Activated CD4-positive, alpha-beta T cell treated with anti-CD3 and anti-CD28 coated beads for 4 hours (primary cell): ENCODE results near the gene RFX2.
"Not testable (repeated sequence)": the region's sequence is repeated elsewhere in the genome, so short reads cannot be mapped to it uniquely, and the experiment has no call there.

Experiments used
- DNase-seq, 2 donors: peaks; one replicate each; pipeline ENCODE4 v3.0.0-alpha.2; 2020

The RFX2 gene

DNA sequence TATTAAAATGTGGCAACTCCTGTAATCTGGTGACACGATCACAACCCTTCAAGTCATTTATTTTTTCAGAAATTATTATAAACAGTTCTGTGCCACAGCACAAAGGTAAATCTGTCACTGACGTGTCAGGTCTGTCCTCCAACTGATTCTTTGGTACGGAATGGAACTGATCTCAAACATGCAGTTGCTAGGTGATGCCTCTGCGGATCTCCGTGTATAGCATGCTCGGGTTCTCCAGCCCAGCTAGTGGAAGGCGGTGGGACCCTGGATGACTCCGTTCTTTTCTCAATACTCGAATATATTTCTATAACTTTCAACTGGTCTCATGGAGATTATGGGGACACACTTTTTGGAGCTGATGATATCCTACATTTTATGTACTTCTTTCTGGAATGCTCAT lies 143.4 kb downstream of the RFX2 start:
- DNase-seq: no peak

DNA sequence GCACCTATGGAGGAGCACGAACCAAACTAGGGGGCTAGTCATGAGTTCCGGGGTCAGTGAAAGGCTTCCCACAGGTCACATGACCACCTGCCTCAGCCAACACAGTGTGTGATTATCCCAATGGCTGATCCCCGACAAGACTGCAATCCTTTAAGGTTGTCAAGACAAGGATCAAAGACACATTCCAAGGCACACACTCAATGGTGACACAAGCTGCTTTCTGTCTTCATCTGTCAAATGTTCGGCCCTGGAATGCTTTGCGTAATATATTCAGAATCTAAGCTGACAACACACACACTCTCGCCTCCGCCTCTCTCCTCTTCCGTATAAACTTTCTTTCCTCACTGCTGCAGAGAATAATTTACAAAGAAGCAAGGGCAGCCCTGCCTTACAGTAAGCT lies 144.1 kb downstream of the RFX2 start:
- DNase-seq: no peak

DNA sequence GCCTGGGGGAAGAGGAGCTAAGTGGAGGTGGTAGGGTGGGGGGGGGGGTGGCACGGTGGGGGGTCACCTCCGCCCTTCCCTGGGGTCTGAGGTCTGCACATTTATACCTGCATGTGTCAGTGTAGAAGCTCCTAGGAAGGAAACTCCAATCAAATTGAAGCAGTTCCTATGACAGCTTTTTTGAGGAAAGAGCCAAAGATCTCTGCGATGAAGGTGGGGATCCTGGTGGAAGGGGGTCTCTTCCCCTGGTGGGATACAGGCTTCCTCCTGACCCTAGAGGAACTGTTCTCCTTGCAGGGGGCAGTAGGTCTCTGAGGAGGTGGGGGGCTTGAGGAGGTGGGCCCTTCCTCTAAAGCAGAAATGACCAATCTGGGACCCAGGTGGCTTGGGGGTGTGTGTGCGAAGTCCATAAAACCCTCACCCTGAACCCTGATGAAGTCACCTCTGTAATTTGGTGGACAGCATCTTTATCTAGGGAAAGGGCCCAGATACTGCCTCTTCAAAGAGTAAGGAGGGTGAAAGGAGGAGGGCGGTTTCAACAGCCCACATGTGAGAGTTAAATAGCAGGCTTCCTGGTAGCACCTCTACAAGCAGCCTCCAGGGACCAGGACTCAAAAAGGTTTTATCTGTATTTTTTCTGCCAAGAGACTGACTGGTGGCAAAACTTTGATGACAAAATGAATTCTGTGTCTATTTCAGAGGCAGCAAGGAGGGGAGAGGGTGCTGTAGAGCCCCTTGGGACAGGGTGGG lies 145.3 kb downstream of the RFX2 start:
- no peak for DNase-seq

DNA sequence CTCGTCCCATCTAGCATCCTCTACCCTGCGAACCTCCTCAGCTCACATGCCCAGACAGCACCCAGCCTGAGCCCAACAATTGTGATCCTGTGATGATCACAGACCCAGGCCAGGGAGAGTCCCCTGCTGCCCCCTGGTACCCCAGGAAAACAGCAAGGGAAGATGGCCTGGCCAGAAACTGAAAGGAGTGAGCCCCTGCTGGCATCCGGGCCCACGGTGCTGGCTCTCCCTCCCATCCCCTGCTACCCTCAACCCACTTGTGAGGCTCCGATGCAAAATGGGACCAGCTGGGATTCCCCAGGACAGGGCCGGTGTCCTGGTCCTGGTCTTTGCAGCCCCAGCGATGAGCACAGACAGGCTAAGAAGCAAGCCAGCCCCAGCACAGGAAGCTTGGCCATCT lies 146.4 kb downstream of the RFX2 start:
- DNase-seq: no peak

DNA sequence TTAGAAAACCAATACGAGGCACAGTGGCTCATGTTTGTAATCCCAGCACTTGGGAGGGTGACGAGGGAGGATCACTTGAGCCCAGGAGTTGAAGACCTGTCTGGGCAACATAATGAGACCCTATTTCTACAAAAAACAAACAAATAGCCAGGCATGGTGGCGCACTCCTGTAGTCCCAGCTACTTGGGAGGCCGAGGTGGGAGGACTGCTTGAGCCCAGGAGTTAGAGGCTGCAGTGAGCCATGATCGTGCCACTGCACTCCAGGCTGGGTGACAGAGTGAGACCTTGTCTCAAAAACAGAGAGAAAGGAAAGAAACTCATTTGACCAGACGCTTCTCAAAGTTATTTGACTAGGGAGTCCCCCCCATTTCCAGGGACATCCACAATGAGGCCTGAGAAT lies 147.0 kb downstream of the RFX2 start:
- not testable (repeated sequence) for DNase-seq

DNA sequence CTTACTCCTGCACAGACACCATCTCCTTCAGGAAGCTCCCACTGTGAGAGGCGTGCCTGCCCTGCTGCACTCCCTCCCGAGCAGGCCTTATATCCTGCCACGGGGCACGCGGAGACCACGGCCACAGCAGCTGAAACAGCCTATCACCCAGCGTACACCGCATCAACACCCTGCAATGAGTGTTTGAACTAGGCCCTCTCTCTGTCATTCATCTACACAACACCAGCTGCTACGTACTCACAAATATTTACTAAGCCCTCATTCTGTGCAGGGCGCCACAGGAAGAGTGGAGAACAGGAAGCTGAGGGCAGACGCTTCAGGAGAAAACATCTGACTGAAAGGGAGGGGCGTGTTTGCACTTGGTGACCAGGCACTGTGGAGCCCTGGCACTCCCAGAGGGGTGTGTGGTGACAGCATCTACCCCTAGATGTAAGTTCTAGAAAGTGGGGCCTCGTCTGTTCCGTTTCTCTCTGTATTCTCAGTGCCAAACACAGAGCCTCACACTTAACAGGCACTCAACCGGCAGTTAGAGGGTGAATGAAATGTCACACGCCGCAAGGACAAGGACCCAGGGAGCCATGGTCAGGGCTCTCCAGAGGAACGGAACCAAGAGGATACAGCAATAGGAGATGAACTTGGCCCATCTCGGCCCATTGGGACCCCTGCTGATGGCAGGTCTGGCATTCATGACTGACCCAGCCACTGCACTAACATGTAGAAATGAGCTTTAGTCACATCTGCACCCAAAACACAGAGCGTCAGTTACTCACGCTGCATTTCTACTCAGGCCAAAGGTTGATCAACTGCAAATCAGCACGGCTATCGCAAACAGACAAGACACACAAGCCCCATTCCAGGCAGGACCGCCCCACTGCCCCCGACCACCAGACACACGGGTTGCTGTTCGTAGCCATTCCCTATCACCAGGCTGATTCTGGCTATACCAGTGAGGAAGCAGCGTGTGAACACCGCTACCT lies 148.0 kb downstream of the RFX2 start:
- DNase-seq: peak; percentile 55 to 56

DNA sequence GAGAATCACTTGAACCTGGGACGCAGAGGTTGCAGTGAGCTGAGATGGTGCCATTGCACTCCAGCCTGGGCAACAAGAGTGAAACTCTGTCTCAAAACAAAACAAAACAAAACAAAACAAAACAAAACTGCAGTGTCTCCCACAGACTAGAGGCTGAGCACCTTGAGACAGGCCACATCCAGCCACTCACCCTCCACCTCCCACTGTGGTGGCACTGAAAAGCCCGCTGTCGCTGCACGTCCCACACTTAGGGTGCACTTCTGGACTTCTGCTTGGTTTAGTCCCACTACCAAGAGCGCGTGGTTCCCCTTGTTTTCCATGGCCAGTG lies 148.7 kb downstream of the RFX2 start:
- not testable (repeated sequence) for DNase-seq

DNA sequence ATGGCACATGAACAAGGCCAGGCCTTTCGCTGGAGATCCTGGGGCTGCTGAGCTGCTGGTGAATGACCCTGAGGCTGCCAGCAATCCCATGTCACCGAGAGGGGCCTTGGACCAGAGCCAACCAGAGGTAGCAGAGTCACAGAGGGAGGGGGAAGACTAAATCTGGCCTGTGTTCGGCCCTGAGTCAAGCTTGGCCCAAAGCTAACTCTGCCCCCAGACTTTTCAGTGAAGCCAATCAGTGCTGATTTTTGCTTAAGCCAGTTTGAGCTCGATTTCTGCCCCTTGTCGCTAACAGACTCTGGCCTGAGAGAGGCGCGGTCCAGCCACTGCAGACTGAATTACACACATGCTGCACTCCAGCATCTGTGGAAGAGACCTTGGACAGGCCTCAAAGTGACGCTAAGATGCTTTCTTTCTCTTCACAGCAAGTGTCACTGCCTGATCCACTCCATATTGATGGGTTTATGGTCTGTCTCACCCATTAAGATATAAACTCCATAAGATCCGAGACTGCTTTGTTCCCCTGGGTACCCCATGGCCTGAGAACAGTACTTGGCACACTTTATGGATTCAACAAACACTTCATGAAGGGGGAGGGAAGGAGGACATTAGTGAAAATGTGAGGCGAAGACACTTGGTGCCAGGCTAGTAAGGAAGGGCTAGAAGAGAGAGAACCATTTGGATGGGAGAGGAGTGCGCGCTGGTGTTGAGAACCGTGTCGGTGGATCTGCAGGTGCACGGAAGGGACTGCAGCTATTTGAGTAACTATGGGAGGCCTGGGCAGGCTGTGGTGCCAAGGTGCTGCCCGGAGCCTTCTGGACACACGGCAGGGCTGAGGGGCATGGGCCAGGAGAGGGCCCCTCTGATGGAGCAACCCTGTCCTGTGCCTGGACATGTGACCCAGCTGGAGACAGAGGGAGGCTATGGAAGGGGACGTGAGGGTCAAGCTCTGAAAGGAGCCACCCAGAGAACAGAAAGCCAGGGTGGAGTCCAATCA lies 150.0 kb downstream of the RFX2 start:
- DNase-seq: no peak

DNA sequence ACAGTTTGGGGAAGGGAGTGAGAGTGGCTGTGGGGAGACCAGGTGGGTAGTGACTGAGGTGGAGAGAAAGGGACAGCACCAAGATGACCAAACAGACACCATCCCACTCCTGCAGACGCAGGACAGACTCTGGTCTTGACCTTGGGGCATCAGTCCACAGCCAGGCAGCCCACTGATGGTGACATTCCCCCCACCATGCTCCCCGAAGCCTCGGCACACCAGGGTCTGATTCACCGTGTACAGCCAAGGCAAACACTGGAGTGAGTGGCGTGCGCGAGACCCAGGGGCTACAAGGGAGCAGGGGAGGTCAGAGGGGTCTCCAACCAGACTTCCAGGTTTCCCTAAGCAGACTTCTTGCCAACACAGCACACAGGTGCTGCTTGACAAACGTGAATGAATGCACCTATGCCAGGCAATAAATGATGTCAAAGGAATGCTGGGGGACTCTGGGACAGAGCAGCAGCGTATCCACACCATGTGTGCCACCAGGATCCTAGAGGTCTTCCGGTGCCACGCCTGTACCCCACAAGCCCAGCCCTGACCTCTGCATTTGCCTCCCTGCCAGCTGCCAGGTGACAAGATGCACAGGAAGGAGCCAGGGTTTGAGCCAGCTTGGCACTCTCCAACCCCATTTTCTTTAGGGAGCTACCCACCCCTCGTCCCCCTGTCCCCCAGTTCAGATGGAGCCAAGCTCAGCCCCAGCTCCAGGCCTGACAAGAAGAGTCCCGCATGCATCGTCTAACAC lies 150.9 kb downstream of the RFX2 start:
- no peak for DNase-seq

DNA sequence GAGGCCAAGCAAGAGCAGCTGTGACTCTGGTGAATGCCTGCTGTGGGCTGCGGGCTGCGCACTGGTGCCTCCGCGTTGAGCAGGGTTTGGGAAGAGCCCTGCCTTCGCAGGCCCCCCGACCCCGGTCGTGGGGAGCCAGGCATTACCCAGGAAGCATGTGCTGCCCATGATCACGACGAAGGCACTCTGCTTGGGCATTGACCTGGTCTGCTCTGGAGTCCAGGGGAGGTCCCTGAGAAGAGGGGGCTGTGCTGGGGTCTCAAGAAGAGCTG lies 151.5 kb downstream of the RFX2 start:
- DNase-seq: no peak

DNA sequence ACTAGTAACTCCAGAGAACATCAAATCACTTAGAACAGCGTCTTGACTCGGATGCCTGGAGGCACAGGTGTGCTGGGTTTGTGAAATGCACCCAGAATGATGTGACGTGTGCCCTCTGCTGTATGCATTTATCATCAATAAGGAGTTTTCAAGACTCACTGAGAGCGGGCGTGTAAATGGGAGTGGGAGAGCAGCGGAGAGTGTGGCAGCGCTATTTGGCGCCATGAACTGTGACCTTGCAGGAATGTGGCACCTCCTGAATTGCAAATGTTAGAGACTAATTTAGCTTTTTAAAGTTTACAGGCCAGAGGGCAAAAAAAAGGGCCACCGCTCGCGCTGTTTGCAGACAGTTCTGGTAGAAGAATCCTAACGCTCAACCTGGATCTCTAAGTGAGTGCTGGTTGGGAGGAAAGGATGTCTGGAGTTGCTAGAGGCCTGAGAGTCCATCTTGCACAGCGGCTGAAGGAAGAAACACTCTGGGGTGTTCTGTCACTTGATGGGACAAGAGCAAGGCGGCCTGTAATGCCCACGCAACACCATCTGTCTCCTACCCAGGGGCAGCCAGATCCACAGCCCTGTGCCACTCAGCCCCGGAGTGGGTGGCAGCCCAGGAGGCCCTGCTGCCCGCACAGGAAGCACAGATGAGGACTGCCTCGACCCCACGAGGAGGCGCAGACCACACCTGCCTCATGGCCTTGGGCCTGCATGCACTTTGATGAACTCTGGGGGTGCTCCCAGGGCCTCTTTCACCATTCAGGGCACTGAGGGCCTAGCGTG lies 152.0 kb downstream of the RFX2 start:
- DNase-seq: no peak

DNA sequence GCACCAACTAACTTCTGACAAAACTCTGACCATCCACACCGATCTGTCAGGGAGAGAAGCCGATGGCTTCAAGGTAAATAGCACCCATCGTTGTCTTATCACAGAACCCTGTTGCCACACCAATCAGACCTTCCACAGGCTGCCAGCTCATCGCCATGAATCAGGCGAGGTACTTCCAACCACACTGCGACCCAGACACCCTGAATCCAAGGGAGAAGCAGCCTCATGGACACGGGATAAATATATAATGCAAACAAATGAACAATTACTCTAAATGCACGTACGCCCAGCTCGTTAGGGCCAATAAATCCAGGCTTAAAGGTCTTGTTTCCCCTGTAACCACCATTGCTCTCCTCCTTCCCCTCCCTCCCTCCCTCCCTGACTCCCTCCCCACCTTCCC lies 153.1 kb downstream of the RFX2 start:
- DNase-seq: no peak

DNA sequence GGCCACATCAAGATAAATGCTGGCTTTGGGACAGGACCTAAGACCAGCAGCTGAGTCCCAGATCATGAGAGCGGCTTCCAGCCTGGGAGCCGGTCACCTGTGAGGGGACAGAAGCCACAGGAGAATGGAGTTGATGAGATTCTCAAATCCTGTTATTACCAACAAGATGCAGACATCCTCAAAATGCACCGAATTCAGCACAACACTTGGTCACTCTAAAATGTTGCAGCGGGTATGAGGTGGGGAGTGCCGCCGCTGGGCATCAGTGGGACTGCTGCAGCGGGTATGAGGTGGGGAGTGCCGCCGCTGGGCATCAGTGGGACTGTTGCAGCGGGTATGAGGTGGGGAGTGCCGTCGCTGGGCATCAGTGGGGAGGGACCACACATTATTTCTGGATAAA lies 153.6 kb downstream of the RFX2 start:
- DNase-seq: no peak

DNA sequence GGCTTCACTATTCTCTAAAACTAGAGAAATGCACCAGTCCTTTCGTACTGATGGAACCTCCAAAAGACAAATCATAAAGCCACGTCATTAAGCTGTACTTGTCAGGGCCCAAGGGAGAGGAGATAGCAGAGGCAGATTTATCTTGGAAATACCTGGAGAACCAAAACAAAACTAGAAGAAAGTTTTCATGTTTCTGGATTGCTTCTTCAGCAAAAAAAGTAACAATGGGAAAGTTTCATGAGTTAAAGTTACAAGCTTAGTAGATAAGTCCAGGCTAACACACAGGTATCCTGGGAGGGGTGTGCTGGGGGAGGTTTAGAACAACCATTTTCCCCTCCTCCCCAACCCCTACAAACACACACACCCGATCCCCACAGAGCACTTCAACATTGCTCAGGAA lies 154.0 kb downstream of the RFX2 start:
- DNase-seq: no peak

DNA sequence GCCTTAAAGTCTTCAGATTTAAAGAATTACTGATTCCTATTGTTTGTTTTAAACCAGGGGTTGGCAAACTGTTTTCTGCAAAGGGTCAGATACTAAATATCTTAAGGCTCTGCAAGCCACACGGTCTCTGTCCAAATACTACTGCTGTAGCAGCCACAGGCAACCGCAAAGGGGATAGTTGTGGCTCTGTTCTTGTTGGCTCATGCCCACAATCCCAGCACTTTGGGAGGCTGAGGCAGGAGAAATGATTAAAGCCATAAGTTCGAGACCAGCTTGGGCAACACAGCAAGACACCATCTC lies 154.7 kb downstream of the RFX2 start:
- DNase-seq: no peak

DNA sequence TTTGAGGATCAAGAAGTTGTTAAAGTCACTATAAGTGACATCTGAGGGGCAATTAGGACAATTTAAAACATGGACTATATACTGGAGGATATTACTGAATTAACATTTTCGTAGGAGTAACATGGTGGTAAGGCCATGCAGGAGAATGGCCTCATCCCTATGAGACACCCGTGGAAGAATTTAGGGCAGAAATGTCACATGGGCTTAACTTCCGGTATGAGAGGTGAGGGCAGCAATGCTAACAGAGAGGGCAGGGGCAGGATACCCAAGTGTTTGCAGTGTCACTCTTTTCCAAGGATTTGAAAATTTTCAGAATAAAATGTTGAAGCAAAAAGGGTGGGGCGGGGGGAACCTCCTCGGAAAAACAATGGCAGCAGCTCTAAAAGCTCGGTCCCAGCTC lies 156.0 kb downstream of the RFX2 start:
- DNase-seq: no peak

DNA sequence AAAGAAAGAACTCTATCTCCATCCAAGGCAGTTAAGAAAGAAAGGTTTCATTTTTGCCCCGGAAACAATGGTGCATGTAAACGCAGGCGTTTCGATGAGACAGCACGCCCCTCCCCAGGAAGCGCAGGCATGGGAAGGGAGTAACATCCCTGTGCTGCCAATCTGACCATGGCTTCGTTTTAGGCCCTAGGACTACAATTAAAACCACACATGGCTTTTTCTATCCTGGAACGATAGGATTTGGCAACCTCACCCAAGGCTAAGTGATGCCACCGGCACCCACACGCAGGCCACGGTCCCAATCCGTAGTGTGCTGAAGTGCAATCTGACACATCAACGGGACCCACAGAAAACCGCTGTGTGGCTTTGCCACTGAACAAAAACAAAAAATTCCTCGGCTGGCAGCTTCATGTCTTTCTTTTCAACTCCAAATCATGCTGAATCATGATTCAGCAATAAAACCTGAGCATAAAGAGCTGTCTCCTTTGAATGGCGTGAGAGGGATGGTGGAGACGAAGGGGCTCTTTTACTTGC lies 156.6 kb downstream of the RFX2 start:
- peak in 1 of 2 donors; percentile 31 for DNase-seq

DNA sequence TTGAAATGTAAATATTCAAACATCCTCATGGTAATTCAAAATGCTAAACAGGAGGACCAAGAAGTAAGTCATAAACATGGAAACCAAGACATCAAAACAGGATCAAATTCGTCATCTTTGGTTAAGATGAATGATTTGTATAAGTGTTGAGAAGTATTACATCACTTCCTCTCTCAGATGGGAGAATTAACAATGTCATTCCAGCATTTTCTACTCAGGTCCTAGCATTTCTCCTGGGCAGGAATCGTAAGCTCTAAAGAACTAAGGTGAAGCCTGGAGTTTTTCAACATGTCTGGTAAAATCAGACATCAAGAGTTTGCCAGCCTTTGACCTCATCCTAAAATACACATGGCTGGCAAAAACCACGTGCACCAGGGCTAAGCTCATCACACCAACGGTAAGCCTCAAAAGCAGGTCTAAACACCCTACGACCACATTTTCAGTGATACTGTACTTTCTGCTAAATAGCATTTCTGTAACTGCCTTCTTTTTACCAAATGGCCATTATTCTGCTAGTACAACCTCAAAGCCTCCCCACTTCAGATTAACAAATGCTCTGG lies 157.2 kb downstream of the RFX2 start:
- DNase-seq: no peak

DNA sequence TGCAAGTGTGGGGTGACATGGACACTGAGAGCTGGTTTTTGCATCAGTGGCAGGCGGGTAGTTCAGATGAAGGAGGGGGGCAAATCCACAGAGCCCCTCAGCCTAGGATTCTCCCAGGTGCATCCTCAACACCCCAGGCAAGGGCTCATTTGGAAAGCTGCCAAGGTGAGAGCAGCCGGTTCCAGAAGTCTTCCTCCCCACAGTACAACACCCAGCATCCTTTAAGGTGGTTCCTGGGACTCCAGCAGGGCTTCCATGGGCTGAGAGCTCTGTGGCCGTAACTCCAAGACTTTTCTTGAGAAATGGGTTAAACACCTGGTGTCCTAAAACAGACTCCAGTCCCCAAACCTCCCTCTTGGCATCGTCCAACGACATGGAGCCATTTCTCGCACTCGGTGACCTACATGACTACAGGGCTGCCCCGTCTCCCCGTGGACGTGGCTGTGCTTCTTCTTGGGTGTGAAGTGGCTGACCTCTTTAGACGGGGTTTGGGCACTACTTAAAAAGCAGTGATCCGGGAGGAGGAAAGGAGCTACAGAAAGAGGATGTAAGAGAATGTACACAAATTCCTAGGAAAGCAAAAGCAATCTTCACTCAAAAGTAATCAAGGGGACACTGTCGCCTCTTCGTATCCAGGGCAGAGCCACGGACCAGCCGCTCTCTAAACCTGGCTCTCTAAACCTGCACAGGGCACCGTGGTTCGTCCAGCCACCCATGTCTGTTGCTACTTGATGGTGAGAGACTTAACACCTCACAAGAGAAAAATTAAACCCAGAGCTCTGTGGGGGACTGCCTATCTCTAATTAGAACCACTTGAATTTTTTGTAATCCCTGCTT lies 157.9 kb downstream of the RFX2 start:
- no peak for DNase-seq

DNA sequence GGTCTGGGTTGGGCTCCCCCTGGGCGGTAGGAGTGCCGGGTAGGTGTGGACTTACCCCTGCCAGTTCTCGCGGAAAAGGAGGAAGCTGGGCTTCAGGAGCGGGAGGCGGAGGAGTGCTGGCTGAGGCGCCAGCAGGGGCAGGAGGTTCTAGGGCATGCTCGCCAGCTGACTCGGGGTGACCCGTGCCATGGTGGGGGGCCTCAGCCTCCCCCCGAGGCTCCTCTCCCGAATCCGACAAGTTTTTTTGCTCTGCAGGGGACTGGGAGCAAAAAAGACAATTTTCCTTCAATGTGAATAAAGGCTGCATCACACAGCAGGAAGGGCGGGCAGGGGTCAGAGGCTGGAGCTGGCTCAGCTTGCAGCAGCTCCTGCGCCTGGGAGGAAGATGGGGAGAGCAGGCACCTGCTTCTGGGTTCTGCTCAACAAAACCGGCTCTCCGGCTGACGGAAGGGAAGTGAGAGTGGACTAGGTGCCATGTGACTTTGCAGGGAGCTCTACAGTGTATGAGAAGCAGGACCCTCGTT lies 158.9 kb downstream of the RFX2 start:
- no peak for DNase-seq
